ENCODE data around the gene SARM1.

Gene SARM1

DNA sequence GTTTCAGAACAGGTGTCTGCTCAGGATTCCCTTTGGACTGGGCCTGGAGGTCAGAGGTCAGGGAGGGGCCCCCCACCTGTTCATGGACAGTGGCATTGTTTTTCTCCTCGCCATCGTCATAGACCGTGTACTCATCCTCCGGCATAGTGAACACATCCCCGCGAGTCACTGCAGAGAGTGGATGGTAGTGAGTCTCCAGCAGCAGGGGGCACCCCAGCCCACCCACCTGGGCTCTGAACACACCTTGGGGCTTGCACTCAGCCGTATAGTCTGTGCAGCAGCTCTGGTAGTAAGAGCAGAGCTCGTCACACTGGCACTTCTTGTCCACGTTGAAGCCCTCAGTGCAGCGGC lies 1.8 kb upstream of the SARM1 start:
- no peak for DNase-seq

GRCh38 chr17:28370035-28370743 lies 1.3 kb upstream of the SARM1 start, which contains the start of gene VTN:
Gene VTN, minus strand, starts transcription at chr17:28370307. Its CDS starts 104 bp downstream, at chr17:28370203.
- DNase-seq, result no peak

DNA sequence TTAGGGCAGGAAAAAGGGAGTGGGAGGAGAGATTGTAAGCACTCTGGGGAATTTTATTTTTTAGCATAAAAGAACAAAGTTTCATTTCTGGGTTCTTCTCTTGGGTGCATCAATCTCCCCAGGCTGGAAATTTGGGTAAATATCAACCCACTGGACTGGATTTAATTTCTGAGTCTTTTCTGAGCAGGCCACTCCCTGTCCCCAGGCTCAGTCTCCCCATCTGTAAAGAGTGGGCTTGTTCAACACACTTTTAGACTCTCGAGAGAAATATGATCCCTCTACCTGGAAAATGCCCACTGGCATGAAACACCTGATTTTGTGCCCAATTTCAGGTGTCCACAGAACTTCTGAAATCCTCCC lies 770 bp upstream of the SARM1 start:
- no peak for DNase-seq

DNA sequence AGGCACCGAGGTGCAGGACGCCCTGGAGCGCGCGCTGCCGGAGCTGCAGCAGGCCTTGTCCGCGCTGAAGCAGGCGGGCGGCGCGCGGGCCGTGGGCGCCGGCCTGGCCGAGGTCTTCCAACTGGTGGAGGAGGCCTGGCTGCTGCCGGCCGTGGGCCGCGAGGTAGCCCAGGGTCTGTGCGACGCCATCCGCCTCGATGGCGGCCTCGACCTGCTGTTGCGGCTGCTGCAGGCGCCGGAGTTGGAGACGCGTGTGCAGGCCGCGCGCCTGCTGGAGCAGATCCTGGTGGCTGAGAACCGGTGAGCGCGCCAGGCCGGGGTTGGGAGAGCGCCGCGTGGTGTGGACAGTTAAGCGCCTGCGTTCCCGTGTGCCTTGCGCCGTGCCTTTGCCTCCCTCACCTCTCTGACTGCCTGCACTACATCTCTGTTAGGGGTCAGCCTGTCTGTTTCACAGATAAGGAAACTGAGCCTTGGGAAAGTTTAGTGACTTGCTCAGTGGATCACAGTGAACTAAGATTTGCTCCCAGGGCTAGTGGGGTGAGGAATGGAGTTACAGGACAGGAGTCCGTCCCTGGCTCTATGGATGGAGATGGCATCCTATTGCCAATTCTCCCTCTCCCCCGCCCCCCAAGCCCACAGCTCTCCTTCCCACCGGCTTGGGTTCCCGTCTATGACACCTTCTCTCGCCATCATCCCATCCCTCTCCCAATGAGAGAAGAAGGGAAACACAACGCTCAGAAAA lies 880 bp downstream of the SARM1 start:
- DNase-seq, result no peak

DNA sequence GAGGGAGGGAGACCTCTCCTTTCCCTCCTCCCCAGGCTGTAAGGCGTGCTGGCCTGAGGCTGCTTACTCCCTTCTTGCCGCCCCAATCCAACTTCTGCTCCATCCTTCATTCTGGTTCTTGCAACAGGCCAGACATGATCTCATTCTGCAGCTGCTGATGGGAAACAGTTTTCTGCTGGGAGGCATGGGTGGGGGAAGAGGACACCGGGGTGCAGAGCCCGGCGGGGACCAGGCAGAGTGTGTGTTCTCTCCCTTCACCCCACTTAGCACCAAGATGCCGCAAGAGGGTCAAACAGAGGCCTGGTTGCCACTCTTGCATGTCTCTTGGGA lies 1.4 kb downstream of the SARM1 start:
- no peak for DNase-seq

- no peak for DNase-seq
These were observed 8.6 kb downstream of the SARM1 start for GRCh38 chr17:28379814-28380801.

DNA sequence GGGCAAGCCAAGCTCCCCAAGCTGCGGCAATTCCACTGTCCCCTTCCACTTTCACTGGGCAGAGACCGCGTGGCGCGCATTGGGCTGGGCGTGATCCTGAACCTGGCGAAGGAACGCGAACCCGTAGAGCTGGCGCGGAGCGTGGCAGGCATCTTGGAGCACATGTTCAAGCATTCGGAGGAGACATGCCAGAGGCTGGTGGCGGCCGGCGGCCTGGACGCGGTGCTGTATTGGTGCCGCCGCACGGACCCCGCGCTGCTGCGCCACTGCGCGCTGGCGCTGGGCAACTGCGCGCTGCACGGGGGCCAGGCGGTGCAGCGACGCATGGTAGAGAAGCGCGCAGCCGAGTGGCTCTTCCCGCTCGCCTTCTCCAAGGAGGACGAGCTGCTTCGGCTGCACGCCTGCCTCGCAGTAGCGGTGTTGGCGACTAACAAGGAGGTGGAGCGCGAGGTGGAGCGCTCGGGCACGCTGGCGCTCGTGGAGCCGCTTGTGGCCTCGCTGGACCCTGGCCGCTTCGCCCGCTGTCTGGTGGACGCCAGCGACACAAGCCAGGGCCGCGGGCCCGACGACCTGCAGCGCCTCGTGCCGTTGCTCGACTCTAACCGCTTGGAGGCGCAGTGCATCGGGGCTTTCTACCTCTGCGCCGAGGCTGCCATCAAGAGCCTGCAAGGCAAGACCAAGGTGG lies 9.8 kb downstream of the SARM1 start:
- no peak for DNase-seq

DNA sequence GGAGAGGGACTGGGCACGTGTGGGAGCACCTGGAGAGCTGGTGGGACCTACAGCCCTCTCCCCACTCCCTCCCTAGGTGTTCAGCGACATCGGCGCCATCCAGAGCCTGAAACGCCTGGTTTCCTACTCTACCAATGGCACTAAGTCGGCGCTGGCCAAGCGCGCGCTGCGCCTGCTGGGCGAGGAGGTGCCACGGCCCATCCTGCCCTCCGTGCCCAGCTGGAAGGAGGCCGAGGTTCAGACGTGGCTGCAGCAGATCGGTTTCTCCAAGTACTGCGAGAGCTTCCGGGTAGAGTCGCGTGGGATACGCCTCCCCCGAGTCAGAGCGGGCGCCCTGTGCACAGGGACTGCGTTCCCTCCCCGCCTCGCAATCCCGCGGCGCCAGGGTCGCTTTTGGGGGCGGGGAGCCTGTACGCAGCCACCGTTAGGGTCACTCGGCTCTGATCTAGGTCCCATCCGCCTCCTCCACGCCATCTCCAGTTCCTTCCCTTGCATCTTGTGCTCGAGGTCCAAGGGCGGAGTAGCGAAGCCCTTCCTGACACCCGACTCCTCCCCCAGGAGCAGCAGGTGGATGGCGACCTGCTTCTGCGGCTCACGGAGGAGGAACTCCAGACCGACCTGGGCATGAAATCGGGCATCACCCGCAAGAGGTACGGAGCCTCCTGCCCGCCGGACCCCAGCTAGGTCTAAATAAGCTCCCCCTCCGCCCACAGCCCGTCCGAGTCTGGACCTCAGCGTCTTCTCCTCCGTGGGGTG lies 13.0 kb downstream of the SARM1 start:
- no peak for DNase-seq

DNA sequence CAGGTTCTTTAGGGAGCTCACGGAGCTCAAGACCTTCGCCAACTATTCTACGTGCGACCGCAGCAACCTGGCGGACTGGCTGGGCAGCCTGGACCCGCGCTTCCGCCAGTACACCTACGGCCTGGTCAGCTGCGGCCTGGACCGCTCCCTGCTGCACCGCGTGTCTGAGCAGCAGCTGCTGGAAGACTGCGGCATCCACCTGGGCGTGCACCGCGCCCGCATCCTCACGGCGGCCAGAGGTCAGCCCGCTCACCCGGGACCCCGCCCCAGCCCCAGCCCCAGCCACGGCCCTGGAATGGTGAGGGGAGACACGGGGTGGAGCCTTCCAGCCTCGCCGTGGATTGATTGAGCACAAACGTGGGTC lies 13.5 kb downstream of the SARM1 start:
- no peak for DNase-seq

- no peak for DNase-seq
These were observed 13.9 kb downstream of the SARM1 start for GRCh38 chr17:28385406-28385805.

DNA sequence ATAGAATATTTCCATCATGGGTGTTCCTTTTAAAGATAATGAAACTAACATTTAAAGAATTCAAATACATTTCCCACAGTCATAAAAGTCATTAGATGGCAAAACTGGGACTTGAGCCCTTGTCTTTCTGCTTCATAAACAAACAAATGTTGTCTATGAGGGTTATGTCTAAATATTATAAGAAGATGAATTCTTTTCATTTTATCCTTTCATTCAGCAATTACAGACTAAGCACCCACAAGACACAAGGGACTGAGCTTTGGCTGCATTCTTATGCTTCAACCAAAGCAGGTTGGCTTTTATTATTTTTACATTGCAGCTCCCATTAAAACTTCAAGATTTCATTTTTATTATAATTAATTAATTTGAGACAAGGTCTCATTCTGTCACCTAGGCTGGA lies 14.9 kb downstream of the SARM1 start:
- no peak for DNase-seq

- DNase-seq, result no peak
These were observed 16.6 kb downstream of the SARM1 start for GRCh38 chr17:28388106-28388505.

- no peak for DNase-seq
These were observed 18.6 kb downstream of the SARM1 start for GRCh38 chr17:28390141-28390540.

DNA sequence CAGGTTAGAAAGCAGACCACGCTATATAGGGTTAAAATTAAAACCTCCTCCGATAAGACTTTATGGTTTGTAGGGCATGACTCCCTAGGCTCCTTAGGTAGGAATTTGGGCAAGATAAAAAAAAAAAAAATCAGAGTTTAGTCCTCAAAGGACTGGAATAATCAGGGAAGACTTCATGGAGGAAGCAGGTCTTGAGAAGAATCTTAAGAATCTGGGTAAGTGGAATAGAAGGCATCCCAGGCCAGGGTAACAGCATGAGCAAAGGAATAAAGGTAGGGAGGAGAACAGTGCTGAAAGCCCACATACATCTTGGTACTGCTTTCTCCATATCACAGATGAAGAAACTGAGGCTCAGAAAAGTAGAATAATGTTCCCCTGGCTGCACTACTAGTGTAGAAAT lies 19.1 kb downstream of the SARM1 start:
- DNase-seq, result no peak

DNA sequence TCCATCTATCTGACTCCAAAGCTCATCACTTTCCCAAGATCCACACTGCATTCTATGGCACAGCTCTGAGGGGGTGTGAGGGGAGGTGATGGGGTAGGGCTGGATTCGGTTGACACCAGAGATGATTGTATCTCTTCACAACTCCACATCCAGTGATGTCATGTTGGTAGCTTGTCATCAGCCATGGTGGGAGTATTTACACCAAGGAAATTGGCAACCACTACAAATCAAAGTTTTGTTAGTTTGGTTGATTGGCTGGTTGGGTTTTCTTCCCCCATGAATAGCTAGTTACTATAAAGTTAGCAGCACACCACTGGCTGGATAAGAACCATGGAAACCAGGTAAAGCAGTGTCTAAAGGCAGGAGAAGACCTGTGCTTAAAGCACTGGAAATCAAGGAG lies 19.5 kb downstream of the SARM1 start:
- no peak for DNase-seq

DNA sequence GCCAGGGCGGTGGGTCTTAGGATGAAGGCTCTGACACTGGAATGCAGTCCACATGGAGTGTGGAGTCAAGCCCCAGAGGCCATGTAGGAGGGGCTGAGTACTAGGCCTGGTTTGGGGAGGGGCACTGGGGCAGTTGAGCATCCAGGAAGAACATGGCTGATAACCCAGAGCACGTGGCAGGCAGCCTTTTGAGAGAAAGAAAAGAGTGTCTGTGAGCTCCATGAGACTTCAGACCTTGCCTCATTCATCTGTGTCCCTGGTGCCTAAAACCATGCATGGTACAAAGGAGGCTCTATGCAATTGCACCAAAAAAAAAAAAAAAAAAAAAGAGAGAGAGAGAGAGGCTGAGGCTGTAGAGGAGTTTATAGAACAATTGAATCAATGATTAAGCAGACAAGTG lies 19.9 kb downstream of the SARM1 start:
- DNase-seq, result no peak

DNA sequence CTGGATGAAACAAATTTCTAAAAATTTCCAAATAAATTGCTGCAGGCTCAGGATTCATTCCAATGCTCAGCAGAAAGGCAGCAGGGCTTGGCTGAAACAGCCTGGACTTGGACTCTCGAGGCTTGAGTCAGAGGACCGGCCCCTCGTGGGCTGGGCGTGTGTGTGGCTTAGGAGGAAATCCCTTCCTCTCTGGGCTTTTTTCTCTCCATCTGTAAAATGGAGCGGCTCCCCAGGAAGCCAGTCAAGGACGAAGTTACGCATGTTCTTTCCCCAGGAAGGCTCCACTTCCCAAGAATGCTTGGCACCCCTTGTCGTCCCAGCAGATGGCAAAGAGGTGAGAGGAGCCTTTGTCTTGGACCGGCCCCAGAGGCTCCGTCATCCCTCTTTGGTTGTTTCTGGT lies 21.0 kb downstream of the SARM1 start:
- DNase-seq, result peak in 1 of 2 experiments; percentile 50

DNA sequence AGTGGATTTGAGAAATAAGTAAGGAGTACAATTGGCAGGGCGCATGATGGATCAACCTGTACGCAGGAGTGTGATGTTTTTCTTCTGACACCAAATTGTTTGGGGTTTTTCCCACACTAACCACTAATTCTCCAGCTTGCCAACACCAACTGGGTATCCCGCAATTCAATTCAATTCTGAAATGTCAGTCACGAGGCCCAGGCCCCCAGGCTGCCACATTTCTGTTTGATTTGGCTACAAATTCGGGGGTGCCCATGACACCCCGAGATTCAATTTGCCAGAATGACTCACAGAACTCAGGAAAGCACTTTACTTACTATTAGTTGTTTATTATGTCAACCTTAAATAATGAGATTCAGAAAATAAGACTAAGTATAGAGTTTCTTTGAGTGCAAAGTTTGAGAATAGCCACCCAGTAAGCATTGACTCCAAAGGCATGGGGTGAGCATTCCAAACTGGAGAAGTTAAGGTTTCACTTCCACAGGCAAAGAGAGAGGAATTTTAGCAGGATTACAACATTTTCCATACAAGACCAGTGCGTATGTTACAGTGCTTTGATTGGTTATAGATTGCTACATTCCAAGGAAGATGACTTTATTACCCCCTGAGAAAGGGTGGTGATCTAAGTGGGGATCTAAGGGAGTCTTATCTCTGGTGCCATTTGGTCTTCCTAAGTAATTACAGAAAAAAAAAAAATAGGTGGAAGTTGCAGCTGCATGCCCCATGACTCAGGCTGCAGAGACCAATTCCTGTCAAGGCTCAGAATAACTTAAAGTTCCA lies 23.0 kb downstream of the SARM1 start:
- DNase-seq, result no peak

- no peak for DNase-seq
These were observed 23.9 kb downstream of the SARM1 start for GRCh38 chr17:28395426-28395825.

- no peak for DNase-seq
These were observed 24.5 kb downstream of the SARM1 start for GRCh38 chr17:28395968-28396367.

- no peak for DNase-seq
These were observed 25.2 kb downstream of the SARM1 start for GRCh38 chr17:28396635-28397239.
